ENCODE data around the gene CABP1. TPM values are rescaled to one million over a fixed set of nuclear protein-coding genes. Genes with fewer than 3 reads are reported as not detected.

The CABP1 gene
- total RNA-seq, 1 donor from 2014 or later = not detected

- H3K9me3 Mint-ChIP-seq (ENCODE audit: unreplicated experiment) = no peaks in the 10 kb centered on the region
- H3K4me3 Mint-ChIP-seq (ENCODE audit: unreplicated experiment) = peak overlapping the region; percentile 48
- TF ChIP-seq CTCF (IDR thresholded peaks at IDR 0.05; ENCODE audit: unreplicated experiment) = no peak
- H3K27ac Mint-ChIP-seq (ENCODE audit: unreplicated experiment) = peak overlapping the region; percentile 59
- H3K4me1 Mint-ChIP-seq (ENCODE audit: unreplicated experiment) = peaks cover 73% of the 10 kb centered on the region
- no peak for DNase-seq (ENCODE audit: low spot score)
- peaks cover 1% of the 10 kb centered on the region for H3K27me3 Mint-ChIP-seq (ENCODE audit: unreplicated experiment)
- peaks cover 56% of the 10 kb centered on the region for H3K36me3 Mint-ChIP-seq (ENCODE audit: low read depth, unreplicated experiment)
Observed at GRCh38 chr12:120697344-120697743, 56.9 kb downstream of the CABP1 start.

- TF ChIP-seq CTCF (IDR thresholded peaks at IDR 0.05; ENCODE audit: unreplicated experiment) = no peak
- no peak overlapping the region for H3K4me3 Mint-ChIP-seq (ENCODE audit: unreplicated experiment)
- H3K9me3 Mint-ChIP-seq (ENCODE audit: unreplicated experiment) = no peaks in the 10 kb centered on the region
- H3K27me3 Mint-ChIP-seq (ENCODE audit: unreplicated experiment) = peaks cover 1% of the 10 kb centered on the region
- peak overlapping the region; percentile 88 for H3K27ac Mint-ChIP-seq (ENCODE audit: unreplicated experiment)
- DNase-seq (ENCODE audit: low spot score) = no peak
- H3K4me1 Mint-ChIP-seq (ENCODE audit: unreplicated experiment) = peaks cover 60% of the 10 kb centered on the region
- H3K36me3 Mint-ChIP-seq (ENCODE audit: low read depth, unreplicated experiment) = peaks cover 56% of the 10 kb centered on the region
Observed at GRCh38 chr12:120698665-120699064, 58.2 kb downstream of the CABP1 start.

GRCh38 chr12:120699553-120699952 is 59.1 kb downstream of the CABP1 start:
- H3K4me1 Mint-ChIP-seq (ENCODE audit: unreplicated experiment) = peaks cover 51% of the 10 kb centered on the region
- DNase-seq (ENCODE audit: low spot score) = no peak
- H3K27ac Mint-ChIP-seq (ENCODE audit: unreplicated experiment) = no peak overlapping the region
- H3K27me3 Mint-ChIP-seq (ENCODE audit: unreplicated experiment) = peaks cover 1% of the 10 kb centered on the region
- TF ChIP-seq CTCF (IDR thresholded peaks at IDR 0.05; ENCODE audit: unreplicated experiment) = no peak
- H3K4me3 Mint-ChIP-seq (ENCODE audit: unreplicated experiment) = no peak overlapping the region
- H3K36me3 Mint-ChIP-seq (ENCODE audit: low read depth, unreplicated experiment) = peaks cover 54% of the 10 kb centered on the region
- no peaks in the 10 kb centered on the region for H3K9me3 Mint-ChIP-seq (ENCODE audit: unreplicated experiment)

- Mint-ChIP-seq H3K27ac (ENCODE audit: unreplicated experiment) (no peak overlapping the region), H3K4me1 (ENCODE audit: unreplicated experiment) (peaks cover 39% of the 10 kb centered on the region), H3K27me3 (ENCODE audit: unreplicated experiment) (peaks cover 1% of the 10 kb centered on the region), H3K9me3 (ENCODE audit: unreplicated experiment) (no peaks in the 10 kb centered on the region), H3K4me3 (ENCODE audit: unreplicated experiment) (peak overlapping the region; percentile 70), H3K36me3 (ENCODE audit: low read depth, unreplicated experiment) (peaks cover 43% of the 10 kb centered on the region)
- TF ChIP-seq CTCF (IDR thresholded peaks at IDR 0.05; ENCODE audit: unreplicated experiment) = no peak
- DNase-seq (ENCODE audit: low spot score) = no peak
Observed at GRCh38 chr12:120700886-120701285, 60.5 kb downstream of the CABP1 start.

- no peak overlapping the region for H3K27ac Mint-ChIP-seq (ENCODE audit: unreplicated experiment)
- no peak for TF ChIP-seq CTCF (IDR thresholded peaks at IDR 0.05; ENCODE audit: unreplicated experiment)
- H3K4me3 Mint-ChIP-seq (ENCODE audit: unreplicated experiment) = no peak overlapping the region
- H3K36me3 Mint-ChIP-seq (ENCODE audit: low read depth, unreplicated experiment) = peaks cover 26% of the 10 kb centered on the region
- DNase-seq (ENCODE audit: low spot score) = no peak
- H3K4me1 Mint-ChIP-seq (ENCODE audit: unreplicated experiment) = peaks cover 23% of the 10 kb centered on the region
- no peaks in the 10 kb centered on the region for H3K9me3 Mint-ChIP-seq (ENCODE audit: unreplicated experiment)
- peaks cover 1% of the 10 kb centered on the region for H3K27me3 Mint-ChIP-seq (ENCODE audit: unreplicated experiment)
Observed at GRCh38 chr12:120702637-120703036, 62.2 kb downstream of the CABP1 start.

All from endothelial cell (in vitro differentiated cells).